ENCODE measurements around the gene ZNF280A. TPM values are rescaled to one million over a fixed set of nuclear protein-coding genes. Genes with fewer than 3 reads are reported as not detected.

Gene ZNF280A
- total RNA-seq, 1 experiment from 2014 or later: 2.7 TPM

- H3K4me1 ChIP-seq: no peaks in the 10 kb centered on the region
- CTCF ChIA-PET: no interaction called here
- no peak overlapping the region for H3K4me3 ChIP-seq (ENCODE audit: low read depth, low read length)
- no peaks in the 10 kb centered on the region for H3K9me3 ChIP-seq
- DNase-seq: no peak
- no peaks in the 10 kb centered on the region for H3K27me3 ChIP-seq (replicated peaks; ENCODE audit: control insufficient read depth, insufficient read depth, low read length)
- Mint-ChIP-seq H3K9me3 (ENCODE audit: unreplicated experiment) (no peaks in the 10 kb centered on the region), H3K27me3 (ENCODE audit: insufficient read depth, unreplicated experiment) (no peaks in the 10 kb centered on the region), H3K4me3 (ENCODE audit: unreplicated experiment) (no peak overlapping the region), H3K36me3 (ENCODE audit: insufficient read depth, unreplicated experiment) (peaks cover 8% of the 10 kb centered on the region), H3K27ac (ENCODE audit: unreplicated experiment) (no peak overlapping the region), H3K4me1 (ENCODE audit: low read depth, unreplicated experiment) (peaks cover 6% of the 10 kb centered on the region)
- POLR2A ChIA-PET: no interaction called here
- no TSS peak for BruUV-seq (replicated peaks)
- H3K36me3 ChIP-seq (ENCODE audit: control insufficient read depth, insufficient read depth, low read length): no peaks in the 10 kb centered on the region
- no peak for TF ChIP-seq CTCF (IDR thresholded peaks at IDR 0.05; ENCODE audit: insufficient read depth in 1 of 2, low read depth in 1 of 2, low read length in 1 of 2, severe bottlenecking in 1 of 2, unreplicated experiment in 1 of 2)
- intact Hi-C loops (cut with micrococcal nuclease; ENCODE audit: unreplicated experiment): no loop called here
Observed at GRCh38 chr22:22487869-22488597, 32.0 kb downstream of the ZNF280A start.

GRCh38 chr22:22487059-22487458, 33.0 kb downstream of the ZNF280A start:
- Mint-ChIP-seq H3K9me3 (ENCODE audit: unreplicated experiment) (no peaks in the 10 kb centered on the region), H3K27ac (ENCODE audit: unreplicated experiment) (no peak overlapping the region), H3K4me1 (ENCODE audit: low read depth, unreplicated experiment) (peaks cover 6% of the 10 kb centered on the region), H3K4me3 (ENCODE audit: unreplicated experiment) (no peak overlapping the region), H3K36me3 (ENCODE audit: insufficient read depth, unreplicated experiment) (peaks cover 8% of the 10 kb centered on the region), H3K27me3 (ENCODE audit: insufficient read depth, unreplicated experiment) (no peaks in the 10 kb centered on the region)
- Histone ChIP-seq H3K9me3 (no peaks in the 10 kb centered on the region), H3K4me1 (no peaks in the 10 kb centered on the region), H3K4me3 (ENCODE audit: low read depth, low read length) (no peak overlapping the region), H3K27me3 (replicated peaks; ENCODE audit: control insufficient read depth, insufficient read depth, low read length) (no peaks in the 10 kb centered on the region), H3K36me3 (ENCODE audit: control insufficient read depth, insufficient read depth, low read length) (no peaks in the 10 kb centered on the region)
- no peak for DNase-seq
- ChIA-PET CTCF (interaction anchor here (1.2 kb wide), 1 partner anchor 23 kb away, joined by 3 read pairs; no protein-coding TSS in a partner anchor), POLR2A (no interaction called here)
- BruUV-seq (replicated peaks): no TSS peak
- intact Hi-C loops (cut with micrococcal nuclease; ENCODE audit: unreplicated experiment): no loop called here
- no peak for TF ChIP-seq CTCF (IDR thresholded peaks at IDR 0.05; ENCODE audit: insufficient read depth in 1 of 2, low read depth in 1 of 2, low read length in 1 of 2, severe bottlenecking in 1 of 2, unreplicated experiment in 1 of 2)

- H3K27me3 ChIP-seq (replicated peaks; ENCODE audit: control insufficient read depth, insufficient read depth, low read length): no peaks in the 10 kb centered on the region
- Mint-ChIP-seq H3K27me3 (ENCODE audit: insufficient read depth, unreplicated experiment) (no peaks in the 10 kb centered on the region), H3K36me3 (ENCODE audit: insufficient read depth, unreplicated experiment) (peaks cover 8% of the 10 kb centered on the region), H3K4me3 (ENCODE audit: unreplicated experiment) (no peak overlapping the region), H3K9me3 (ENCODE audit: unreplicated experiment) (no peaks in the 10 kb centered on the region), H3K4me1 (ENCODE audit: low read depth, unreplicated experiment) (peaks cover 8% of the 10 kb centered on the region), H3K27ac (ENCODE audit: unreplicated experiment) (no peak overlapping the region)
- no TSS peak for BruUV-seq (replicated peaks)
- ChIA-PET CTCF (interaction anchor here (1.2 kb wide), 1 partner anchor 22 kb away, joined by 3 read pairs; no protein-coding TSS in a partner anchor), POLR2A (no interaction called here)
- H3K36me3 ChIP-seq (ENCODE audit: control insufficient read depth, insufficient read depth, low read length): no peaks in the 10 kb centered on the region
- no peaks in the 10 kb centered on the region for H3K9me3 ChIP-seq
- TF ChIP-seq CTCF (IDR thresholded peaks at IDR 0.05; ENCODE audit: insufficient read depth in 1 of 2, low read depth in 1 of 2, low read length in 1 of 2, severe bottlenecking in 1 of 2, unreplicated experiment in 1 of 2): no peak
- peaks cover 2% of the 10 kb centered on the region; the same call in 1 of the 2 replicates for H3K4me1 ChIP-seq
- no peak for DNase-seq
- intact Hi-C loops (cut with micrococcal nuclease; ENCODE audit: unreplicated experiment): no loop called here
- H3K4me3 ChIP-seq (ENCODE audit: low read depth, low read length): no peak overlapping the region
Observed at GRCh38 chr22:22486132-22486899, 33.8 kb downstream of the ZNF280A start.
